ENCODE data around the gene RPRML.

- TF ChIP-seq, protein P1, sequence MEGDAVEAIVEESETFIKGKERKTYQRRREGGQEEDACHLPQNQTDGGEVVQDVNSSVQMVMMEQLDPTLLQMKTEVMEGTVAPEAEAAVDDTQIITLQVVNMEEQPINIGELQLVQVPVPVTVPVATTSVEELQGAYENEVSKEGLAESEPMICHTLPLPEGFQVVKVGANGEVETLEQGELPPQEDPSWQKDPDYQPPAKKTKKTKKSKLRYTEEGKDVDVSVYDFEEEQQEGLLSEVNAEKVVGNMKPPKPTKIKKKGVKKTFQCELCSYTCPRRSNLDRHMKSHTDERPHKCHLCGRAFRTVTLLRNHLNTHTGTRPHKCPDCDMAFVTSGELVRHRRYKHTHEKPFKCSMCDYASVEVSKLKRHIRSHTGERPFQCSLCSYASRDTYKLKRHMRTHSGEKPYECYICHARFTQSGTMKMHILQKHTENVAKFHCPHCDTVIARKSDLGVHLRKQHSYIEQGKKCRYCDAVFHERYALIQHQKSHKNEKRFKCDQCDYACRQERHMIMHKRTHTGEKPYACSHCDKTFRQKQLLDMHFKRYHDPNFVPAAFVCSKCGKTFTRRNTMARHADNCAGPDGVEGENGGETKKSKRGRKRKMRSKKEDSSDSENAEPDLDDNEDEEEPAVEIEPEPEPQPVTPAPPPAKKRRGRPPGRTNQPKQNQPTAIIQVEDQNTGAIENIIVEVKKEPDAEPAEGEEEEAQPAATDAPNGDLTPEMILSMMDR (IDR thresholded peaks at IDR 0.05), result no peak
- TF ChIP-seq POLR2AphosphoS5 (IDR thresholded peaks at IDR 0.05), result no peak
Observed at GRCh38 chr17:46963571-46963970, 15.5 kb downstream of the RPRML start.
